GM23248 (cell line): Measurements from ENCODE around the gene RABL6.

Experiments
- EZH2 ChIP-seq: fragments of 200-600 bp; sonication (generic); IDR thresholded peaks from 2 replicates; pipeline ENCODE4 v1.6.1; 2018; ENCODE audit warnings: antibody characterized with exemption, mild to moderate bottlenecking; ENCODE audit not compliant: insufficient read depth, poor library complexity, severe bottlenecking
- EZH2phosphoT487 ChIP-seq: fragments of 200-600 bp; sonication (generic); IDR thresholded peaks from 2 replicates; pipeline ENCODE4 v1.6.1; 2018; ENCODE audit warnings: antibody characterized with exemption, moderate library complexity, mild to moderate bottlenecking, low read depth; ENCODE audit not compliant: insufficient read depth

DNA sequence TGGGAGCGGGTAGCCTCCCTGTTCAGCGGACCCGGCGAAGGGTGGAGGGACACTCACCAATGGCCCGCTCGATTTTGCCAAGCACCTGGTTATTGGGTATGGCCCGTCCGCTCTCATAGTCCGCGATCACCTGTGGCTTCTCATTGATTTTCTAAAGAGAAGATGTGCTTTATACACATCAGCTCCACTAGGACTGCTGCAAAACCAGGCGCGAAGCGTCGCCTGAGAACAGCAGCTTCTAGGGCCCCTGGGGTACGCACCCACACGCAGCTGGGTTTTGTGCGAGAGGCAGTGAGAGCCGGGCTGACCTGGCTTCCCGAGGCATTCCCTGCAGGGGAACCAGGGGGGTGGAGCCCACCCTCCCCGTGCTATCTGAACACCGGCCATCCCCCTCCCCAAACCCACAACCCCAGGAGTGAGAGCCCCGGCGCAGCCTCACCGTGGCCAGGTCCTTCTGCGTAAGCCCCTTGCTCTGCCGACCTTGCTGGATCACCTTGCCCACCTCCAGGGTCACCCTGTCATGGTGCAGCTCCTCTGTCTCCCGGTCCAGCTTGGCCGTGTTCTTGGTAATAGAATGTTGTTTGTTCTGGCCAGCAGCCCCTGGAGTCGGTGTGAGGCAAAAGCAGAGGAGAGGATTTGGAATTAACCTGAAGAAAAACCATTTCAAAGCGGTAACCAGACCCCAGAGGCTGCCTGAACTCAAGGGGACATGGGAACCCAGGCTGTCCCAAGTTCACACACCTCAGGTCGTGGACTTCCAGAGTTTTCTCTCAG is 55.3 kb downstream of the RABL6 start:
- TF ChIP-seq EZH2 (no peak), EZH2phosphoT487 (no peak)
